Peyer's patch (tissue), 4 donors: Measurements from ENCODE around the gene PPP2R3C.

Experiments
- CTCF ChIP-seq, 6 experiments: fragments of 450-650 bp in 4 of 6; fragments of 200-600 bp in 2 of 6; sonication (generic) in 1 of 6; IDR thresholded peaks; one replicate each; pipeline ENCODE4 v1.5.1; 2017 to 2019; ENCODE audit warnings: antibody characterized with exemption in 6 of 6, mild to moderate bottlenecking in 3 of 6, moderate library complexity in 1 of 6
- POLR2A ChIP-seq, 2 donors: fragments of 450-650 bp; IDR thresholded peaks; one replicate each; pipeline ENCODE4 v1.5.1; 2017; ENCODE audit warnings: antibody characterized with exemption in 2 of 2, mild to moderate bottlenecking in 2 of 2, moderate library complexity in 2 of 2

GRCh38 chr14:35047976-35048513, 73.7 kb downstream of the PPP2R3C start:
- TF ChIP-seq CTCF (IDR thresholded peaks at IDR 0.05) = no peak
- no peak for TF ChIP-seq POLR2A (IDR thresholded peaks at IDR 0.05)
